Epithelial cell of esophagus (primary cell): ENCODE results near the gene SCN2A.
"Not testable (repeated sequence)": the region's sequence is repeated elsewhere in the genome, so short reads cannot be mapped to it uniquely, and the experiment has no call there.

Source experiments
- DNase-seq: peaks from one replicate; pipeline ENCODE4 v3.0.0; 2010; ENCODE audit warnings: low read depth
- H3K4me3 ChIP-seq: 2 replicates; pipeline ENCODE4 v1.5.1; 2011; ENCODE audit warnings: mild to moderate bottlenecking, low read length, control low read depth
- CTCF ChIP-seq: IDR thresholded peaks from 2 replicates; pipeline ENCODE4 v1.5.1; 2011; ENCODE audit warnings: low read depth, mild to moderate bottlenecking, low read length, control low read depth, inconsistent platforms; ENCODE audit not compliant: insufficient read depth; ENCODE audit errors: missing control alignments

SCN2A gene

GRCh38 chr2:165305391-165306096 is 66.3 kb downstream of the SCN2A start:
- DNase-seq: no peak
- no peak for TF ChIP-seq CTCF

DNA sequence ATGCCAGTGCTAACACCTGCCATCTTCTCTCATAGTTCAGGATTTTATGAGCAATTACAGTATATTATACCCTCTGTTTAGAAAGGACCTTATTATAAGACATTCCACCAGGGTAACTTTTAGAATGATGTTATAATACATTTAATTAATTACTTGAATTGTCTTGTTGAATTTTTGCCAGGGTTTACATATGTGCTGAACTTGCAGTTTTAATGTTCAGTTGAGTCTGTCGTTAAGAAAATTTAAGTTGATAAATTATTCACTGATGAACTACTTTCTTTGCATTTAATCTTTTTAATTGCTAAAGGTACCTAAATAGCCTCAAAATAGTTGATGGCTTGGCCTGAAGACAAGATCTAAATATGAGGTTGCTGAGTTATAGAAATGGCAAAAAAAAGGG is 68.1 kb downstream of the SCN2A start:
- DNase-seq: no peak
- no peak overlapping the region for H3K4me3 ChIP-seq
- TF ChIP-seq CTCF: no peak

More at GRCh38 chr2:165305391-165306096, 66.3 kb downstream of the SCN2A start:
- no peak overlapping the region for H3K4me3 ChIP-seq

- DNase-seq: no peak
- no peak overlapping the region for H3K4me3 ChIP-seq
- TF ChIP-seq CTCF: no peak
Observed at GRCh38 chr2:165311949-165312348, 72.7 kb downstream of the SCN2A start.

GRCh38 chr2:165312999-165313398 is 73.8 kb downstream of the SCN2A start:
- H3K4me3 ChIP-seq: no peak overlapping the region
- TF ChIP-seq CTCF: no peak
- no peak for DNase-seq

- TF ChIP-seq CTCF: no peak
- no peak overlapping the region for H3K4me3 ChIP-seq
- no peak for DNase-seq
Observed at GRCh38 chr2:165313509-165313908, 74.3 kb downstream of the SCN2A start.

GRCh38 chr2:165328272-165328671 is 89.1 kb downstream of the SCN2A start:
- H3K4me3 ChIP-seq: no peak overlapping the region
- TF ChIP-seq CTCF: no peak
- DNase-seq: no peak

GRCh38 chr2:165344276-165344675 is 105.1 kb downstream of the SCN2A start:
- DNase-seq, H3K4me3 ChIP-seq: not testable (repeated sequence)
